H1 (cell line): Measurements from ENCODE around the gene HIVEP3. TPM values are rescaled to one million over a fixed set of nuclear protein-coding genes. Genes with fewer than 3 reads are reported as not detected.

ENCODE experiments used
- CTCF ChIA-PET: fragments of 300-600 bp; sonication (Branson Sonifier 250); formaldehyde crosslinking; loops from one replicate; lab custom pipeline; 2021; ENCODE audit not compliant: partially characterized antibody; lab: Charles Lee
- POLR2A ChIA-PET: fragments of 300-600 bp; sonication (Branson Sonifier 250); formaldehyde crosslinking; loops from one replicate; lab custom pipeline; 2021; ENCODE audit warnings: inconsistent platforms; ENCODE audit not compliant: partially characterized antibody; lab: Charles Lee
- DNase-seq, 2 experiments: peaks; one replicate each; pipeline versions ENCODE4 v3.0.0 to v3.0.0-alpha.2; 2010 to 2022; ENCODE audit warnings: low spot score in 2 of 2, low read depth in 1 of 2, mixed read lengths in 1 of 2
- FAIRE-seq: peaks from 2 replicates; lab custom pipeline; 2011; peaks lifted over from hg19 to GRCh38; lab: Jason Lieb, UNC
- H2AFZ ChIP-seq: 2 replicates; pipeline ENCODE4 v1.8.1; 2012; ENCODE audit warnings: low read length, inconsistent platforms
- H2AK5ac ChIP-seq: 2 replicates; pipeline ENCODE4 v1.6.1; 2013; ENCODE audit warnings: low read depth, low read length
- H2BK120ac ChIP-seq: replicated peaks from 2 replicates; pipeline ENCODE3; 2013; ENCODE audit warnings: low read depth, low read length, inconsistent platforms
- H2BK12ac ChIP-seq: 2 replicates; pipeline ENCODE4 v1.6.1; 2013; ENCODE audit warnings: low read depth, low read length
- H2BK15ac ChIP-seq: 2 replicates; pipeline ENCODE4 v1.6.1; 2013; ENCODE audit warnings: low read length
- H2BK20ac ChIP-seq: 2 replicates; pipeline ENCODE4 v1.6.1; 2013; ENCODE audit warnings: low read length
- H2BK5ac ChIP-seq: 2 replicates; pipeline ENCODE4 v1.6.1; 2013; ENCODE audit warnings: low read depth, low read length
- H3K14ac ChIP-seq: 2 replicates; pipeline ENCODE4 v1.6.1; 2013; ENCODE audit warnings: inconsistent platforms; ENCODE audit not compliant: insufficient read length
- H3K18ac ChIP-seq: 2 replicates; pipeline ENCODE4 v1.6.1; 2013; ENCODE audit warnings: low read length; ENCODE audit errors: extremely low read depth
- H3K23ac ChIP-seq: 2 replicates; pipeline ENCODE4 v1.6.1; 2013; ENCODE audit warnings: inconsistent platforms; ENCODE audit not compliant: insufficient read length
- H3K23me2 ChIP-seq: 2 replicates; pipeline ENCODE4 v1.6.1; 2013; ENCODE audit warnings: low read depth, low read length
- H3K27ac ChIP-seq: 2 replicates; pipeline ENCODE4 v1.6.1; 2011; ENCODE audit warnings: low read depth, low read length, inconsistent platforms
- H3K27me3 ChIP-seq, 4 experiments: replicated peaks in 1 of 4; 1 replicate in 1 of 4; 2 replicates in 3 of 4; pipeline versions ENCODE4 v1.6.1 to v1.8.1; 2011 to 2013; ENCODE audit warnings: low read length in 3 of 4, mild to moderate bottlenecking in 3 of 4, inconsistent platforms in 2 of 4, mixed read lengths in 2 of 4, moderate library complexity in 1 of 4; ENCODE audit not compliant: control insufficient read depth in 3 of 4, insufficient read depth in 3 of 4; ENCODE audit errors: extremely low read depth in 1 of 4
- H3K36me3 ChIP-seq, 4 experiments: 2 replicates each; pipeline versions ENCODE4 v1.6.1 to v1.8.1; 2011 to 2013; ENCODE audit warnings: mild to moderate bottlenecking in 4 of 4, low read length in 3 of 4, moderate library complexity in 2 of 4, control low read depth in 1 of 4, inconsistent platforms in 1 of 4; ENCODE audit not compliant: insufficient read depth in 4 of 4, control insufficient read depth in 2 of 4
- H3K4ac ChIP-seq: replicated peaks from 2 replicates; pipeline ENCODE3; 2013; ENCODE audit warnings: low read length, low read depth, mixed read lengths, inconsistent platforms; ENCODE audit not compliant: insufficient read length
- H3K4me1 ChIP-seq, 4 experiments: replicated peaks in 1 of 4; 1 replicate in 1 of 4; 2 replicates in 3 of 4; pipeline versions ENCODE4 v1.6.1 to v1.8.1; 2011 to 2013; ENCODE audit warnings: low read length in 3 of 4, inconsistent platforms in 2 of 4, mixed read lengths in 1 of 4; ENCODE audit not compliant: insufficient read depth in 4 of 4, control insufficient read depth in 3 of 4
- H3K4me2 ChIP-seq, 2 experiments: 2 replicates each; pipeline versions ENCODE4 v1.6.1 to v1.8.1; 2011 to 2013; ENCODE audit warnings: low read depth in 2 of 2, low read length in 2 of 2, control low read depth in 1 of 2, inconsistent platforms in 1 of 2, mild to moderate bottlenecking in 1 of 2; ENCODE audit not compliant: insufficient read depth in 1 of 2
- H3K4me3 ChIP-seq, 4 experiments: fragments of 200-600, 300-600 bp in 1 of 4; sonication (generic), shearing (Covaris generic), sonication (Bioruptor Twin) in 1 of 4; 2 replicates each; pipeline versions ENCODE4 v1.5.1 to v1.8.1; 2011 to 2016; ENCODE audit warnings: low read length in 4 of 4, low read depth in 3 of 4, control low read depth in 2 of 4, inconsistent platforms in 2 of 4, mild to moderate bottlenecking in 2 of 4, mixed read lengths in 1 of 4, moderate library complexity in 1 of 4; ENCODE audit not compliant: insufficient read depth in 2 of 4; ENCODE audit errors: extremely low read depth in 1 of 4
- H3K56ac ChIP-seq: replicated peaks from 2 replicates; pipeline ENCODE3; 2013; ENCODE audit warnings: low read depth, mild to moderate bottlenecking, mixed read lengths, low read length, inconsistent platforms; ENCODE audit not compliant: insufficient read length
- H3K79me1 ChIP-seq: 2 replicates; pipeline ENCODE4 v1.6.1; 2013; ENCODE audit warnings: low read depth, low read length, control low read depth
- H3K79me2 ChIP-seq, 2 experiments: 2 replicates each; pipeline versions ENCODE4 v1.6.1 to v1.8.1; 2012 to 2013; ENCODE audit warnings: low read length in 2 of 2, mild to moderate bottlenecking in 2 of 2, inconsistent platforms in 1 of 2; ENCODE audit not compliant: insufficient read depth in 2 of 2, control insufficient read depth in 1 of 2
- H3K9ac ChIP-seq, 4 experiments: replicated peaks in 1 of 4; 1 replicate in 1 of 4; 2 replicates in 3 of 4; pipeline versions ENCODE4 v1.6.1 to v1.8.1; 2011 to 2013; ENCODE audit warnings: low read depth in 3 of 4, low read length in 3 of 4, control low read depth in 2 of 4, mild to moderate bottlenecking in 2 of 4, moderate library complexity in 2 of 4, inconsistent platforms in 1 of 4; ENCODE audit errors: extremely low read depth in 1 of 4
- H3K9me3 ChIP-seq, 2 experiments: 2 replicates each; pipeline versions ENCODE4 v1.6.1 to v1.8.1; 2012 to 2013; ENCODE audit warnings: mild to moderate bottlenecking in 2 of 2, moderate library complexity in 2 of 2, control low read depth in 1 of 2, inconsistent platforms in 1 of 2, low read depth in 1 of 2, low read length in 1 of 2, mixed read lengths in 1 of 2; ENCODE audit not compliant: insufficient read depth in 2 of 2
- H4K20me1 ChIP-seq, 2 experiments: replicated peaks in 1 of 2; 2 replicates each; pipeline versions ENCODE3 to v1.8.1; 2011 to 2013; ENCODE audit warnings: inconsistent platforms in 2 of 2, low read length in 2 of 2, mild to moderate bottlenecking in 1 of 2; ENCODE audit not compliant: insufficient read depth in 2 of 2, control insufficient read depth in 1 of 2
- H4K5ac ChIP-seq: 2 replicates; pipeline ENCODE4 v1.6.1; 2013; ENCODE audit warnings: low read length, low read depth, mixed read lengths, inconsistent platforms; ENCODE audit not compliant: insufficient read length
- H4K8ac ChIP-seq: 2 replicates; pipeline ENCODE4 v1.8.0; 2013; ENCODE audit warnings: mild to moderate bottlenecking, moderate library complexity, low read length, inconsistent platforms; ENCODE audit not compliant: insufficient read depth; ENCODE audit errors: extremely low read depth
- H4K91ac ChIP-seq: replicated peaks from 2 replicates; pipeline ENCODE3; 2013; ENCODE audit warnings: low read length, mixed read lengths, inconsistent platforms; ENCODE audit not compliant: insufficient read length
- ASH2L ChIP-seq: fragments of 200-600, 300-600 bp; sonication (generic); IDR thresholded peaks from one replicate; pipeline ENCODE4 v1.7.1; 2017; ENCODE audit warnings: low read length
- CHD2 ChIP-seq: IDR thresholded peaks from 2 replicates; pipeline ENCODE4 v1.6.1; 2012; ENCODE audit warnings: low read length, improper control_type of control experiment
- CREB1 ChIP-seq: IDR thresholded peaks from 2 replicates; pipeline ENCODE4 v1.6.1; 2012; ENCODE audit warnings: inconsistent platforms
- EGR1 ChIP-seq: IDR thresholded peaks from 2 replicates; pipeline ENCODE4 v1.6.1; 2011; ENCODE audit warnings: low read depth, low read length, borderline replicate concordance
- EZH2 ChIP-seq: fragments of 200-600 bp; sonication (generic); IDR thresholded peaks from 2 replicates; pipeline ENCODE4 v1.7.1; 2012; ENCODE audit warnings: low read depth, mild to moderate bottlenecking, moderate library complexity, low read length, inconsistent platforms; ENCODE audit not compliant: severe bottlenecking
- PHF8 ChIP-seq: fragments of 200-600 bp; sonication (generic); conservative IDR thresholded peaks from 2 replicates; pipeline ENCODE4 v1.7.1; 2012; ENCODE audit warnings: low read depth, mild to moderate bottlenecking, inconsistent platforms, low read length, moderate library complexity
- POLR2A ChIP-seq, 2 experiments: IDR thresholded peaks; 1 replicate in 1 of 2; 2 replicates in 1 of 2; pipeline ENCODE4 v1.6.1; 2011; ENCODE audit warnings: low read depth in 2 of 2, low read length in 2 of 2, mild to moderate bottlenecking in 2 of 2; ENCODE audit errors: control extremely low read depth in 1 of 2
- POLR2AphosphoS5 ChIP-seq: IDR thresholded peaks from 2 replicates; pipeline ENCODE4 v1.6.1; 2011; ENCODE audit warnings: low read depth, low read length
- POU5F1 ChIP-seq: IDR thresholded peaks from 2 replicates; pipeline ENCODE4 v1.6.1; 2011; ENCODE audit warnings: low read depth, mild to moderate bottlenecking, low read length, moderate library complexity
- RBBP5 ChIP-seq: IDR thresholded peaks from 2 replicates; pipeline ENCODE4 v1.7.1; 2012; ENCODE audit warnings: low read depth, mild to moderate bottlenecking, inconsistent platforms, low read length, moderate library complexity, borderline replicate concordance
- SIN3A ChIP-seq, 2 experiments: IDR thresholded peaks in 1 of 2; conservative IDR thresholded peaks in 1 of 2; 2 replicates each; pipeline ENCODE4 v1.6.1; 2011 to 2012; ENCODE audit warnings: low read length in 2 of 2, improper control_type of control experiment in 1 of 2, low read depth in 1 of 2, mild to moderate bottlenecking in 1 of 2
- SIRT6 ChIP-seq: IDR thresholded peaks from one replicate; pipeline ENCODE4 v1.7.1; 2012; ENCODE audit warnings: low read length, inconsistent platforms
- SP2 ChIP-seq: IDR thresholded peaks from 2 replicates; pipeline ENCODE4 v1.6.1; 2012; ENCODE audit warnings: mild to moderate bottlenecking, low read length, inconsistent platforms
- TCF12 ChIP-seq: IDR thresholded peaks from 2 replicates; pipeline ENCODE4 v1.6.1; 2011; ENCODE audit warnings: low read depth, mild to moderate bottlenecking, low read length
- WGBS, 2 experiments: shearing (Covaris generic) in 1 of 2; methylation state at CpG; one replicate each; pipeline versions ENCODE4 v1.1.6 to v1.1.7; 2013 to 2015; ENCODE audit warnings: low lambda C conversion rate in 2 of 2, mixed read lengths in 2 of 2, inconsistent platforms in 1 of 2, low coverage in 1 of 2, missing lambda C conversion rate in 1 of 2; ENCODE audit not compliant: insufficient replicate concordance in 2 of 2, insufficient coverage in 1 of 2, insufficient read length in 1 of 2; ENCODE audit errors: extremely low coverage in 1 of 2, missing lambda C conversion rate in 1 of 2; 5-methylcytosine and 5-hydroxymethylcytosine counted together
- polyA plus RNA-seq, 7 experiments: library from polyadenylated mRNA; depleted of rRNA in 3 of 7; stranded (reverse) in 5 of 7; unstranded in 2 of 7; fragments of >200 nt in 5 of 7; fragments of 200-250 nt in 2 of 7; gene quantifications; 1 replicate in 5 of 7; 2 replicates in 1 of 7; 4 replicates in 1 of 7; pipeline versions ENCODE4 v1.2.1 to v1.2.3, GENCODE V29; 2011 to 2013; ENCODE audit warnings: missing spikeins in 2 of 7, mixed read lengths in 2 of 7
- total RNA-seq: library from RNA; stranded (reverse); fragmentation: NEBNext Ultra II Directional; extraction: Animal tissue kit (Norgen Biotek cat#: 25700); gene quantifications from 2 replicates; pipeline ENCODE4 v1.2.1, GENCODE V29; 2021

Gene HIVEP3
- total and polyA plus RNA-seq, 2 of the 8 experiments (the other 6 are each of a cell fraction or from before 2014, with no cell fraction given): 0.24 to 0.69 TPM

DNA sequence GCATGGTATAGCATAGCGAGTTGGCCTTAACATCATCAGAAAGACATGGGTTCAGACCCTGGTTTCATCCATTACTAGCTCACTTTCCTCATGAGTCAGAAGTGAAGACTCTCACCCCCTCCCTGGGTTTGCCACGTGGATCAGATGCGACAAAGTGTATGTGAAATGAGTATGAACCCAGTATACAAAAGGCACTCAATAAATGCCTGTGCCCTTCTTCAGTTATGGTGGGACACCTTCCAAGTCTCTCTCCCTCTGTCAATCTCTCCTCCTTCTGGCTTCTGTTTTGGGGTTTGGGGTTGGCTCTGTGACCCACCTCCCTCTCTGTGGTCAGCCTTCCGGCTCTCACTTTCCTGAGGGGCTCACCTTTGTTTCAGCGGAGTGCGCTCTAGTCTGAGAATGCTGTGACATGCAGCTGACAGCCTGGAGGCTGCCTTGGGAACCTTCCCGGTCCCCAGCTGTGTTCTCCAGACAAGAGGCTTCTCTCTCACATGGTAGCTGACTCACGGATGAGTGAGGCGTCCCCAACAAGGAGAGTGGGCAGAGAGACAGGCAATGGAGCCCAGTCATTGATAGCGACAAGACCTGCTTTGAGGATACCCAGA, 279.3 kb downstream of the HIVEP3 start:
- H2BK12ac ChIP-seq: no peak overlapping the region
- FAIRE-seq (no peak), DNase-seq (no peak)
- no peak overlapping the region for H2AFZ ChIP-seq
- H3K4me3 ChIP-seq: no peak overlapping the region
- H2BK120ac ChIP-seq: no peak overlapping the region
- no peak overlapping the region for H3K4me2 ChIP-seq
- no peak overlapping the region for H3K27ac ChIP-seq
- ChIA-PET CTCF (interaction anchor here (1.0 kb wide), 1 partner anchor 124 kb away, joined by 3 read pairs; no protein-coding TSS in a partner anchor), POLR2A (no interaction called here)
- WGBS, 2 experiments: 92% methylated on average over 10 of the region's 10 CpGs; no CpG with 5 or more reads in 1 of the 2 experiments
- no peak overlapping the region; the same call in 1 of the 2 replicates for H4K8ac ChIP-seq
- no peak overlapping the region for H3K23ac ChIP-seq
- no peak overlapping the region for H3K9ac ChIP-seq
- no peak overlapping the region for H2AK5ac ChIP-seq
- H4K20me1 ChIP-seq: no peaks in the 10 kb centered on the region
- H3K4ac ChIP-seq: no peak overlapping the region
- TF ChIP-seq EGR1 (no peak), SIN3A (conservative IDR thresholded peaks at IDR 0.05 in 1 of 2, IDR thresholded peaks at IDR 0.05 in 1 of 2; ENCODE audit: low read depth in 1 of 2, low read length in 2 of 2) (no peak), POLR2AphosphoS5 (no peak), RBBP5 (no peak), CHD2 (no peak), CREB1 (no peak), POLR2A (IDR thresholded peaks at IDR 0.05; ENCODE audit: control extremely low read depth in 1 of 2, low read depth in 2 of 2, low read length in 2 of 2) (no peak), EZH2 (no peak), ASH2L (no peak), SP2 (no peak), SIRT6 (no peak), POU5F1 (no peak), TCF12 (no peak), PHF8 (no peak)
- H4K91ac ChIP-seq: no peak overlapping the region
- no peak overlapping the region for H3K56ac ChIP-seq
- H3K18ac ChIP-seq: no peak overlapping the region
- no peaks in the 10 kb centered on the region for H3K4me1 ChIP-seq
- H3K23me2 ChIP-seq: no peaks in the 10 kb centered on the region
- H2BK5ac ChIP-seq: no peak overlapping the region
- no peaks in the 10 kb centered on the region for H3K9me3 ChIP-seq
- no peak overlapping the region for H3K14ac ChIP-seq
- no peak overlapping the region for H2BK20ac ChIP-seq
- H3K79me1 ChIP-seq: no peaks in the 10 kb centered on the region
- no peak overlapping the region for H2BK15ac ChIP-seq
- H3K27me3 ChIP-seq: no peaks in the 10 kb centered on the region
- no peak overlapping the region for H4K5ac ChIP-seq
- no peaks in the 10 kb centered on the region for H3K36me3 ChIP-seq
- H3K79me2 ChIP-seq: no peaks in the 10 kb centered on the region
